ENCODE data around the gene LEMD3. TPM values are rescaled to one million over a fixed set of nuclear protein-coding genes. Genes with fewer than 3 reads are reported as not detected.

LEMD3 gene
- polyA plus RNA-seq, 1 donor from 2014 or later: 41.0 TPM

DNA sequence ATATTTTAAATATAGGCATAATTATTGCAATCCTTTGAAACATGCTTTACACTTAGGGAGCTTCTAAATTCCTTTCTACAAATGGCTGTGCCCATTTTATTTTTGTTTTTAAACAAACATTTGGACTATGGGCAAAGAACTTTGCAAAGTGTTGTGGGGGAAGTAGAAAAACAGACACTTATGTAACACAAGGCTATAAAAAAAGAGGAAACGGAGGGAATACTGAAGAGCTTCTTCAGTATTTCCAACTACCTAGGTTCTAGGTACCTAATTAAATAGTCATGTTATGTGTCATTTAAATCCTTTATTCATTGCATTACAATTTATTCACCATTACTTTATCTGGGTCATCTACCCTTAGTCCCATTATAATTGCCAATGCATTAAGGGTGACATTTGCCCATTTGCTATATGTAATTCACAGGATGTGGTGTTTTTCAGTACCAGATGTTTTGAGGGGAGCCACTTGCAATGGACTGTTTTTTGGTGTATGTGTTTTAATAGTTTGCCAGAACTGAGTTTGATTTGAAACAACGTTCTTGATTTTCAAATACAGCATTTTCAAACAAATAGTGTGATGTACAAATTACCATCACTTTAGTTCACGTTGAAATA, 107.6 kb downstream of the LEMD3 start:
- Histone ChIP-seq H3K27me3 (ENCODE audit: insufficient read depth, low read depth, low read length) (peaks cover 28% of the 10 kb centered on the region), H3K4me2 (ENCODE audit: low read length) (no peak overlapping the region), H3K9ac (ENCODE audit: low read length) (no peak overlapping the region), H4K20me1 (ENCODE audit: insufficient read depth) (no peaks in the 10 kb centered on the region), H3K9me2 (ENCODE audit: insufficient read depth, low read length) (no peaks in the 10 kb centered on the region), H3K36me3 (ENCODE audit: insufficient read depth, low read length) (no peaks in the 10 kb centered on the region), H3K27ac (ENCODE audit: low read length) (no peak overlapping the region), H3K4me3 (ENCODE audit: low read length) (no peak overlapping the region), H3F3A (ENCODE audit: insufficient read depth, low read length, poor library complexity, severe bottlenecking) (no peaks in the 10 kb centered on the region), H3K79me2 (replicated peaks; ENCODE audit: insufficient read depth, low read length) (no peaks in the 10 kb centered on the region), H3K9me3 (ENCODE audit: low read length) (no peaks in the 10 kb centered on the region), H2AFZ (ENCODE audit: low read depth, low read length) (no peak overlapping the region)
- TF ChIP-seq REST (IDR thresholded peaks at IDR 0.05; ENCODE audit: borderline replicate concordance) (no peak), EZH2 (IDR thresholded peaks at IDR 0.05; ENCODE audit: borderline replicate concordance, insufficient read depth, low read length, poor library complexity, severe bottlenecking) (no peak), MXI1 (conservative IDR thresholded peaks at IDR 0.05; ENCODE audit: poor library complexity, severe bottlenecking) (no peak), POLR2AphosphoS5 (IDR thresholded peaks at IDR 0.05) (no peak), TAF1 (IDR thresholded peaks at IDR 0.05; ENCODE audit: low read depth) (no peak)

DNA sequence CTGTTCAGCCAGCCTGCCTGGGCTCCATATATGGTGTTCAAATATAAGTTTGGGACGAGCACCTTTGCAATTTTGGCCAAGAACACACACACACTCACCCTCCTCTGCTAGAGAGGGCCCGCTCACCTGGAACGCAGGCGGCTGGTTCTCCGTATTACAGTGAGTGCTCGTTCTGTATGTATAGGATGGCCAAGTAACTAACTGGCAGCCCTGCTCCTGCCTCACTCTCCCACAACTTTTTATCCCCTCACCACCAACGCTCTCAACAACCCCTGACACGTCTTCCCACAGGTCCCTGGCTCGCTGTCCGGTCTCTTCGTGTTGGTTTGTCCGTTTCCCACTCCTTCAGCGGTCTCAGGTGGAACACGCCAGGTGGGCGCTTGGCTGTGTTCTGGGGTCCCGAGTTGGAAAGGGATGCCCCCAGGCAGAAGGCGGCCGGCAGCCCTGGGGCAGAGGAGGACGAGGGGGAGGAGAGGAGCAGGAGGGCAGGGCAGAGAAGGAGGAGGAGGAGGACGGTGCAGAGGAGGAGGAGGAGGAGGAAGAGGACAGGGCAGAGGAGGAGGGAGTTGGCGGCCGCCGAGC, 108.7 kb downstream of the LEMD3 start:
- Histone ChIP-seq H2AFZ (ENCODE audit: low read depth, low read length) (peak overlapping the region; percentile 36), H3K79me2 (replicated peaks; ENCODE audit: insufficient read depth, low read length) (no peaks in the 10 kb centered on the region), H4K20me1 (ENCODE audit: insufficient read depth) (no peaks in the 10 kb centered on the region), H3F3A (ENCODE audit: insufficient read depth, low read length, poor library complexity, severe bottlenecking) (no peaks in the 10 kb centered on the region), H3K9me3 (ENCODE audit: low read length) (no peaks in the 10 kb centered on the region), H3K9me2 (ENCODE audit: insufficient read depth, low read length) (no peaks in the 10 kb centered on the region), H3K27me3 (ENCODE audit: insufficient read depth, low read depth, low read length) (peaks cover 28% of the 10 kb centered on the region), H3K4me2 (ENCODE audit: low read length) (no peak overlapping the region), H3K4me3 (ENCODE audit: low read length) (peak overlapping the region; percentile 83), H3K9ac (ENCODE audit: low read length) (peak overlapping the region; percentile 52), H3K27ac (ENCODE audit: low read length) (no peak overlapping the region), H3K36me3 (ENCODE audit: insufficient read depth, low read length) (no peaks in the 10 kb centered on the region)
- no peak for TF ChIP-seq TAF1 (IDR thresholded peaks at IDR 0.05; ENCODE audit: low read depth)
- peak; percentile 16 for TF ChIP-seq MXI1 (conservative IDR thresholded peaks at IDR 0.05; ENCODE audit: poor library complexity, severe bottlenecking)

GRCh38 chr12:65278576-65279368, 109.4 kb downstream of the LEMD3 start, which contains the start of gene MSRB3:
TSS of gene MSRB3 (plus strand) at chr12:65278683. CDS start at chr12:65308580, 29,897 bp downstream.
- no peaks in the 10 kb centered on the region for H3K9me3 ChIP-seq (ENCODE audit: low read length)
- H4K20me1 ChIP-seq (ENCODE audit: insufficient read depth): no peaks in the 10 kb centered on the region
- no peaks in the 10 kb centered on the region for H3K36me3 ChIP-seq (ENCODE audit: insufficient read depth, low read length)
- H3K9ac ChIP-seq (ENCODE audit: low read length): peak within 1 kb of the TSS; percentile 52
- no peaks in the 10 kb centered on the region for H3K79me2 ChIP-seq (replicated peaks; ENCODE audit: insufficient read depth, low read length)
- H3K27ac ChIP-seq (ENCODE audit: low read length): no peak within 1 kb of the TSS
- no peaks in the 10 kb centered on the region for H3K9me2 ChIP-seq (ENCODE audit: insufficient read depth, low read length)
- H3K4me3 ChIP-seq (ENCODE audit: low read length): peak within 1 kb of the TSS; percentile 83
- peak within 1 kb of the TSS; percentile 36 for H2AFZ ChIP-seq (ENCODE audit: low read depth, low read length)
- no peak for TF ChIP-seq SMC3 (conservative IDR thresholded peaks at IDR 0.05; ENCODE audit: poor library complexity)
- TF ChIP-seq MXI1 (conservative IDR thresholded peaks at IDR 0.05; ENCODE audit: poor library complexity, severe bottlenecking): peak; percentile 11
- TF ChIP-seq RAD21 (conservative IDR thresholded peaks at IDR 0.05): peak; percentile 11
- H3F3A ChIP-seq (ENCODE audit: insufficient read depth, low read length, poor library complexity, severe bottlenecking): no peaks in the 10 kb centered on the region
- H3K27me3 ChIP-seq (ENCODE audit: insufficient read depth, low read depth, low read length): peaks cover 28% of the 10 kb centered on the region
- H3K4me2 ChIP-seq (ENCODE audit: low read length): peak within 1 kb of the TSS; percentile 15
